ENCODE data around the gene ID3.
A peak's percentile ranks its signal among the peaks of the same experiment; 100 is the strongest.

Gene ID3

DNA sequence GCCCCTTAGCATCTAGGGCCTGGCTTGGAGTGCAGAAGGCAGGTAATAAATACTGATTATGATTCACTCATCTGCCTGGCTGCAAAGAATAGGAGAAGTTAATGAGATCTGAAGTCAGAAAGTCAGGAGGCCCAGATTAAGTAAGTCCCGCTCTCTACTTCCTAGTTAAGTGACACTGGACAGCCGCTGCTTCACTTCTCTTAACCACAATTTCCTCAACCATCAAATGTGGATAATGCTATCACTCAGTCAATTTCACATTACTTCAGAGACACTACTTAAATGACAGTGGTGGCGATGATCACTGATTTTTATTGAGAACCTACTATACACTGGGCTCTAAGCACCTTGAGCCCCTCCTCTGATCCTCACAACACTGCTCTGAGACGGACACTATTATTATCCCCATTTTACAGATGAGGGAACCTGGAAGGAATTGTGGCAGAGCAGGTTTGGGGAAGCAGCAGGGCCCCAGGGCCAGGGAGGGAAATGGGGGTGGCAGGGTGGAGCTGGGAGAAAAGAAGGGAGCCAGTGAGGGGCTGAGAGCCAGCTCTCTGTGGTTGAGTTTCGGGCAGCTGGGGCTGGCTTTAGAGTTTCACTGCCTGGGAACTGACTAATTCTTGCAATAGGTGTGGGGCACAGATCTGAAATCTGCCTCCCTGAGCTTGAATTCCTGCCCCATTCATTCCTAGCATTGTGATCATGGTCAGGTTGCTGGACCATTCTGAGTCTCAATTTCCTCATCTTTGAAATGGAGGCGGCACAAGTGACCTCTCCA is 25.9 kb downstream of the ID3 start:
- H3K4me3 ChIP-seq (ENCODE audit: low read depth, low read length): no peak overlapping the region
- no peak for DNase-seq
- H3K9me3 ChIP-seq (ENCODE audit: severe bottlenecking): no peaks in the 10 kb centered on the region
- H3K27ac ChIP-seq: no peak overlapping the region
- H3K36me3 ChIP-seq: peaks cover 1% of the 10 kb centered on the region
- TF ChIP-seq, protein P1, sequence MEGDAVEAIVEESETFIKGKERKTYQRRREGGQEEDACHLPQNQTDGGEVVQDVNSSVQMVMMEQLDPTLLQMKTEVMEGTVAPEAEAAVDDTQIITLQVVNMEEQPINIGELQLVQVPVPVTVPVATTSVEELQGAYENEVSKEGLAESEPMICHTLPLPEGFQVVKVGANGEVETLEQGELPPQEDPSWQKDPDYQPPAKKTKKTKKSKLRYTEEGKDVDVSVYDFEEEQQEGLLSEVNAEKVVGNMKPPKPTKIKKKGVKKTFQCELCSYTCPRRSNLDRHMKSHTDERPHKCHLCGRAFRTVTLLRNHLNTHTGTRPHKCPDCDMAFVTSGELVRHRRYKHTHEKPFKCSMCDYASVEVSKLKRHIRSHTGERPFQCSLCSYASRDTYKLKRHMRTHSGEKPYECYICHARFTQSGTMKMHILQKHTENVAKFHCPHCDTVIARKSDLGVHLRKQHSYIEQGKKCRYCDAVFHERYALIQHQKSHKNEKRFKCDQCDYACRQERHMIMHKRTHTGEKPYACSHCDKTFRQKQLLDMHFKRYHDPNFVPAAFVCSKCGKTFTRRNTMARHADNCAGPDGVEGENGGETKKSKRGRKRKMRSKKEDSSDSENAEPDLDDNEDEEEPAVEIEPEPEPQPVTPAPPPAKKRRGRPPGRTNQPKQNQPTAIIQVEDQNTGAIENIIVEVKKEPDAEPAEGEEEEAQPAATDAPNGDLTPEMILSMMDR (IDR thresholded peaks at IDR 0.05; ENCODE audit: low read depth, low read length): no peak
- H3K27me3 ChIP-seq (ENCODE audit: insufficient read depth, low read depth, severe bottlenecking): no peaks in the 10 kb centered on the region

DNA sequence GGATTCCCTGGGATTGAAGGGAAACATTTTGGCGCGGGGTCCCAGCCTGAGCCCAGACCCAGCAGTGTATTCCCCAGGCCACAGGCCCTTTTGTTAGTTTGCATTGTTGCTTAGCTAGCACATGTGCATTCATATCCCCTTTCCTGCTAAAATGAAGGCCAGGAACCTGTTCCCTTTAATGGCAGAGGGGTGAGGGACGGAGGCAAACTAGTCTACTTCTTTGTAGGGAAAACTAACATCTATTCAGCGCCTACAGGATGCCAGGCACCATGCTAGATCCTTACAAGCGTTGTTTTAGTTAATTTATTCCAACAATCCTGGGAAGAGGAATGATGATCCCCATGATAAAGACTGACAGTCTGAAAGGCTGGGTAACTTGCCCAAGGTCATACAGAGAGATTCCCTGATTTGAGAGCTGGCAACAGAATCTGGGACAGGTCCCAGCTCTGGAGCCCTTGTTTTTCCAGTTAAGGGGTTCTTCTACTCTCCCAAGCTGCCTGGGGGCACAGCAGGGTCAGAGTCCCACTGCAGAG is 27.7 kb downstream of the ID3 start:
- TF ChIP-seq, protein P1 (IDR thresholded peaks at IDR 0.05; ENCODE audit: low read depth, low read length): no peak
- Histone ChIP-seq H3K27ac (peak overlapping the region; percentile 78), H3K4me3 (ENCODE audit: low read depth, low read length) (peak overlapping the region; percentile 49), H3K36me3 (peaks cover 3% of the 10 kb centered on the region), H3K9me3 (ENCODE audit: severe bottlenecking) (no peaks in the 10 kb centered on the region), H3K27me3 (ENCODE audit: insufficient read depth, low read depth, severe bottlenecking) (no peaks in the 10 kb centered on the region)
- no peak for DNase-seq

DNA sequence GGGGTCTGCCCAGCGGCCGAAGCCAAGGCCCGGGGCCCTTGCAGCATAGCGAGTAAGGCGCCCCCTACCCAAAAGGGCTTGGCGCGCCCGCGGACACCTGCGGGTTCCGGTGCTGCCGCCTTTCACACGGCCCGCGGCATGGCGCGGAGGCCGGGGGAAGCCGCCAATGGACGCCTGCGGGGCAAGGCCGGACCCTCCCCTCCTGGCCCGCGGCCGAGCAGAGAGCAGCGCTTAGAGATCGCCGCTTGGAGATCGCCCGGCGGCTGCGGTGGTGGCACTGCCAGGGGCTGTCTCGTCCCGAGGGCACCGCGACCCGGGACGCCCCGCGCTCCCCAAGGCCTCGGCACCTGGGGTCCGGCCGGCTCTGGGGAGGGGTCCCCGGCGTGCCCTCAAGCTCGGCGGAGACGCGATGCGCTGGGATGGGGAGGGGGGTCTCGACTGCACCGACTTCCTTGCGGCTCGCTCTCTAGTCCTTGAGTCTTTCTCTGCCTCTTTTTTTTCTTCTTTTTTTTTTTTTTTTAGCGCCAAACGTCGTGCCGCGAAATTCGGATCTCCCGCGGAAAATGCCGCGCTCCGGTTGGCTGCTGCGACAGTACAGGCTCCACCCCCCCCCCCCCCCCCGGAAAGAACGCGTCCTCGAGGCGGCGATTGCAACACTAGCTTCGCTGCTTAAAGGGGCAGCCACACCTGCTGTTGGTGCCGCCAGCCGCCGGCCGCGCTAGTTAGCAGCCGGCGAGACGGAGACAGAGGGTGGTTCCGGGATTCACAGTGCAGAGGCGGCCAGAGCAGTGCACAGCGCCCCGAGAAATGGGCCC is 28.3 kb downstream of the ID3 start, which contains the start of gene E2F2:
Gene E2F2 (minus strand): TSS at position 487 of the 815 bp plus-strand sequence. CDS start 440 bp downstream, at position 47.
- peak within 1 kb of the TSS; percentile 96 for H3K27ac ChIP-seq
- DNase-seq: peak; percentile 89
- TF ChIP-seq, protein P1 (IDR thresholded peaks at IDR 0.05; ENCODE audit: low read depth, low read length): peak; percentile 18; the same call in 1 of the 2 replicates
- H3K9me3 ChIP-seq (ENCODE audit: severe bottlenecking): no peaks in the 10 kb centered on the region
- H3K36me3 ChIP-seq: peaks cover 3% of the 10 kb centered on the region
- H3K4me3 ChIP-seq (ENCODE audit: low read depth, low read length): peak within 1 kb of the TSS; percentile 83
- H3K27me3 ChIP-seq (ENCODE audit: insufficient read depth, low read depth, severe bottlenecking): no peaks in the 10 kb centered on the region

DNA sequence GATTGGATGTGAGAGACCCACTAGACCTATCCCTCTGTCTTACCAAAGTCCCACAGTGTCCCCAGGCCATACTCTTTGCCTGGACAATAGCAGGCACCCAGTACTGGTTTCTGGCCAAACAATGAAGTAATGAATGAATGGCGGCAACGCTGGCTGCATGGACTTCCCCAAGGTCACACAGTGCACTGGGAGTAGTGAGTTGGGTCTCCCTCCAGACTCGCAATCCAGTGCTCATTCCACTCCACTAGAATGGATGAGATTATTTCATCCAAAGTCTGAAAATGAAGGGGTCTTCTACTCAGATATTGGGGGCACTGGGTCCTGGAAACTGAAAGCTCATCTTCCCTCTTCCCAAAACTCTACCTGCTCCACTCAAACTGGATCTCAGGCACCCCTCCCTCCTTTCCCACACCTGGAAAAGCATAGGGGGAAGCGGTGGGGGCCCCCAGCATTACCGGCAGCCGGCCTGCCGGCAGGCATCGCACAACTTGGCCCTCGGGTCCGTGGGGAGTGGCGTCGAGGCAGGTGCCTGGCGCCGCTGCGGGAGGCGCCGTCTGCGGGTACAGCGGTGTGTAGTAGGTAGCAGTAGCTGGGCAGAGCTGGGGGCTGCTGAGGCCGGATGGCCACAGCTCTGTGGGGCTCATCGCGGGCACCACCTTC is 29.1 kb downstream of the ID3 start:
- Histone ChIP-seq H3K27ac (peak overlapping the region; percentile 96), H3K36me3 (peaks cover 3% of the 10 kb centered on the region), H3K9me3 (ENCODE audit: severe bottlenecking) (no peaks in the 10 kb centered on the region), H3K4me3 (ENCODE audit: low read depth, low read length) (peak overlapping the region; percentile 83), H3K27me3 (ENCODE audit: insufficient read depth, low read depth, severe bottlenecking) (no peaks in the 10 kb centered on the region)
- DNase-seq: no peak
- TF ChIP-seq, protein P1 (IDR thresholded peaks at IDR 0.05; ENCODE audit: low read depth, low read length): no peak

DNA sequence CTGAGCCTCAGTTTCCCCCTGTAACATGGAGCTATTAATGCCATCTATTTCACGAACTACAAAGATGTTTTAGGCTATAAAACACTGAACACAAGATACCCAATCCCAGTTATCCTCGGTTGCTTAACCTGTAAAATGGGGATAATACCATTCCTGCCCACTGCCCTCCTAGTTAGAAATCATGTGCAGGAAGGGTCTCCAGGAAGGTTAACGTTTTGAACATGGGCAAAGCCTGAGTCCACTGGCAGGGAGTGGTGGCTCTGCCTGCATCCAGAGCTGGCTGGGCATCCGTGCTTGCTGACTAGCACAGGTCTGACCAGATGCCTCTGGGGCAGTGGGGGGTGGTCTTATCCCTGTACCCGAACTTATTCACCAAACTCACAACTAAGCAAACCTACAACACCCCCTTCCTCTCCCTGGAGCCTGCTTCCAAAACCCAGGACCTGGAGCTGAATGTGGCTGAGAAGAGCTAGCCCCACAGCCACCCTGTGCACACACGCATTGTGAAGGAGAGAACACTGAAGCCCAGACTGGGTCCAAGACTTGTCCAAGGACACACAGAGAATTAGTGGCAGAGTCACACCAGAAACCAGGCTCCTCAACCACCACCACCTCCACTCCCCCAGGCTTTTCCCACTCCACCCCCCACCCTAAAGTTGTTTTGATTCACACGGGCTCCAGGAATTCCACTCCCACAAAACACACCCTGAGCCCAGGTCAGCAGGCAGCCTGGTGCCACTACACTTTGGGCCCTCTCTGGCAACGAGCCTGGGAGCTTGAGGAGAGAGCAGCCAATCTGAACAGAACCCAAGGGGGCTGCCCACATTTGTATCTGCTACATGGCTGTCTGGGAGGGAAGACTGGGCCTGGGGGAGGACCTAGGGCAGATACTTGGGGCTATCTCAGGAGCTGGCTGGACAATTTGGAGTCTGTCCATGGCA is 29.9 kb downstream of the ID3 start:
- Histone ChIP-seq H3K36me3 (peaks cover 4% of the 10 kb centered on the region), H3K9me3 (ENCODE audit: severe bottlenecking) (no peaks in the 10 kb centered on the region), H3K27me3 (ENCODE audit: insufficient read depth, low read depth, severe bottlenecking) (no peaks in the 10 kb centered on the region), H3K4me3 (ENCODE audit: low read depth, low read length) (peak overlapping the region; percentile 83), H3K27ac (peak overlapping the region; percentile 96)
- no peak for DNase-seq
- TF ChIP-seq, protein P1 (IDR thresholded peaks at IDR 0.05; ENCODE audit: low read depth, low read length): no peak
